T-helper 2 cell (primary cell): ENCODE measurements around the gene MYL7.
"Not testable (repeated sequence)": the region's sequence is repeated elsewhere in the genome, so short reads cannot be mapped to it uniquely, and the experiment has no call there.

Experiments
- DNase-seq, 5 experiments: peaks; one replicate each; pipeline versions ENCODE4 v3.0.0 to v3.0.0-alpha.2; 2012 to 2022

MYL7 gene

GRCh38 chr7:44171901-44172300 lies 30.8 kb upstream of the MYL7 start:
- DNase-seq = not testable (repeated sequence)

- DNase-seq = no peak
These were observed 26.8 kb upstream of the MYL7 start for GRCh38 chr7:44167920-44168319.

GRCh38 chr7:44163591-44163990 lies 22.5 kb upstream of the MYL7 start:
- DNase-seq = no peak

- DNase-seq = no peak
These were observed 21.8 kb upstream of the MYL7 start for GRCh38 chr7:44162785-44163395.

GRCh38 chr7:44162179-44162578 lies 21.0 kb upstream of the MYL7 start:
- DNase-seq = no peak

GRCh38 chr7:44161371-44161770 lies 20.2 kb upstream of the MYL7 start:
- DNase-seq = no peak

GRCh38 chr7:44159824-44160630 lies 18.9 kb upstream of the MYL7 start:
- DNase-seq = no peak

GRCh38 chr7:44158873-44159631 lies 17.9 kb upstream of the MYL7 start:
- no peak for DNase-seq

- no peak for DNase-seq
These were observed 17.2 kb upstream of the MYL7 start for GRCh38 chr7:44158096-44158872.

- DNase-seq = no peak
These were observed 16.3 kb upstream of the MYL7 start for GRCh38 chr7:44157116-44158080.

GRCh38 chr7:44156453-44157010 lies 15.4 kb upstream of the MYL7 start:
- DNase-seq = no peak

- DNase-seq = no peak
These were observed 14.4 kb upstream of the MYL7 start for GRCh38 chr7:44155191-44156185.

GRCh38 chr7:44154703-44155102 lies 13.6 kb upstream of the MYL7 start:
- DNase-seq = no peak

- DNase-seq = no peak
These were observed 12.8 kb upstream of the MYL7 start for GRCh38 chr7:44153948-44154335.

GRCh38 chr7:44152971-44153947 lies 12.1 kb upstream of the MYL7 start:
- DNase-seq = no peak

GRCh38 chr7:44151956-44152355 lies 10.8 kb upstream of the MYL7 start:
- DNase-seq = no peak

- no peak for DNase-seq
These were observed 10.1 kb upstream of the MYL7 start for GRCh38 chr7:44150966-44151941.

GRCh38 chr7:44150466-44150832 lies 9.3 kb upstream of the MYL7 start:
- no peak for DNase-seq
